HEK293T (cell line): ENCODE measurements around the gene STX1A.

Source experiments
- BHLHE40 ChIP-seq: fragments of 450-650 bp; IDR thresholded peaks from 2 replicates; pipeline ENCODE4 v1.6.1; 2016; ENCODE audit warnings: mild to moderate bottlenecking, moderate library complexity, borderline replicate concordance
- CTBP1 ChIP-seq: fragments of 450-650 bp; IDR thresholded peaks from 2 replicates; pipeline ENCODE4 v1.6.1; 2016; ENCODE audit warnings: borderline replicate concordance
- ELF4 ChIP-seq: fragments of 450-650 bp; IDR thresholded peaks from 2 replicates; pipeline ENCODE4 v1.6.1; 2017; ENCODE audit warnings: antibody characterized with exemption
- LEF1 ChIP-seq: fragments of 450-650 bp; IDR thresholded peaks from 2 replicates; pipeline ENCODE4 v1.6.1; 2017; ENCODE audit warnings: mild to moderate bottlenecking, borderline replicate concordance
- NFRKB ChIP-seq: fragments of 450-650 bp; IDR thresholded peaks from 2 replicates; pipeline ENCODE4 v1.6.1; 2016; ENCODE audit warnings: mild to moderate bottlenecking, moderate library complexity
- SP1 ChIP-seq: fragments of 450-650 bp; IDR thresholded peaks from 2 replicates; pipeline ENCODE4 v1.6.1; 2017
- SUZ12 ChIP-seq: fragments of 450-650 bp; IDR thresholded peaks from 2 replicates; pipeline ENCODE4 v1.6.1; 2016; ENCODE audit warnings: mild to moderate bottlenecking
- ZNF384 ChIP-seq: fragments of 450-650 bp; IDR thresholded peaks from 2 replicates; pipeline ENCODE4 v1.6.1; 2016

- TF ChIP-seq BHLHE40: no peak
- no peak for TF ChIP-seq ZNF384
- TF ChIP-seq ELF4: no peak
- TF ChIP-seq SUZ12: no peak
- TF ChIP-seq SP1: no peak
- no peak for TF ChIP-seq NFRKB
- TF ChIP-seq CTBP1: no peak
- no peak for TF ChIP-seq LEF1
Observed at GRCh38 chr7:73704640-73705550, 14.6 kb downstream of the STX1A start.
